HL-60 (cell line): ENCODE results near the gene ZNF10.

Experiments used
- DNase-seq, 2 experiments: peaks; one replicate each; pipeline ENCODE4 v3.0.0-alpha.2; 2010 to 2020; ENCODE audit warnings: low read depth in 1 of 2, low spot score in 1 of 2
- H3K27ac ChIP-seq: fragments of 250-450 bp; sonication (Bioruptor Pico); replicated peaks from 2 replicates; pipeline ENCODE4 v1.5.1; 2020; ENCODE audit warnings: mild to moderate bottlenecking, moderate library complexity
- H3K27me3 ChIP-seq: fragments of 250-450 bp; sonication (Bioruptor Pico); 2 replicates; pipeline ENCODE4 v1.5.1; 2021; ENCODE audit warnings: mild to moderate bottlenecking, moderate library complexity; ENCODE audit not compliant: insufficient read depth, poor library complexity, severe bottlenecking
- H3K4me3 ChIP-seq: replicated peaks from 2 replicates; pipeline ENCODE4 v1.5.1; 2011; ENCODE audit warnings: mild to moderate bottlenecking, control low read depth, low read length; ENCODE audit not compliant: insufficient read depth
- CTCF ChIP-seq: IDR thresholded peaks from one replicate; pipeline ENCODE4 v1.5.1; 2011; ENCODE audit warnings: low read length, control low read depth, inconsistent platforms; ENCODE audit not compliant: insufficient read depth
- GABPA ChIP-seq: IDR thresholded peaks from 2 replicates; pipeline ENCODE4 v1.6.1; 2012; ENCODE audit warnings: low read depth
- POLR2AphosphoS5 ChIP-seq: IDR thresholded peaks from 2 replicates; pipeline ENCODE4 v1.6.1; 2012; ENCODE audit warnings: low read depth
- REST ChIP-seq: IDR thresholded peaks from 2 replicates; pipeline ENCODE4 v1.6.1; 2012; ENCODE audit warnings: low read depth; ENCODE audit not compliant: insufficient replicate concordance
- SPI1 ChIP-seq: IDR thresholded peaks from 2 replicates; pipeline ENCODE4 v1.6.1; 2012; ENCODE audit warnings: low read depth, mild to moderate bottlenecking, borderline replicate concordance

ZNF10 gene

GRCh38 chr12:133105620-133106019 lies 24.8 kb upstream of the ZNF10 start:
- TF ChIP-seq GABPA, result no peak
- TF ChIP-seq REST, result no peak
- TF ChIP-seq POLR2AphosphoS5, result no peak
- no peak for TF ChIP-seq CTCF
- TF ChIP-seq SPI1, result no peak
- DNase-seq, result no peak
- Histone ChIP-seq H3K4me3 (no peak overlapping the region), H3K27me3 (no peaks in the 10 kb centered on the region), H3K27ac (no peak overlapping the region)

DNA sequence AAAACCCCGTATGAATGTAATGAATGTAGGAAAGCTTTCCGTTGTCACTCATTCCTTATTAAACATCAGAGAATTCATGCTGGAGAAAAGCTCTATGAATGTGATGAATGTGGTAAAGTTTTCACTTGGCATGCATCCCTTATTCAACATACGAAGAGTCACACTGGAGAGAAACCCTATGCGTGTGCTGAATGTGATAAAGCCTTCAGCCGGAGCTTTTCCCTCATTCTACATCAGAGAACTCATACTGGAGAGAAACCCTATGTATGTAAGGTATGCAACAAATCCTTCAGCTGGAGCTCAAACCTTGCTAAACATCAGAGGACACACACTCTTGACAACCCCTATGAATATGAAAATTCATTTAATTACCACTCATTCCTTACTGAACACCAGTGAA lies 24.2 kb upstream of the ZNF10 start:
- no peak overlapping the region for H3K27ac ChIP-seq
- TF ChIP-seq POLR2AphosphoS5 (peak; percentile 14; the same call in 1 of the 2 replicates), SPI1 (no peak)
- no peaks in the 10 kb centered on the region for H3K27me3 ChIP-seq
- no peak overlapping the region for H3K4me3 ChIP-seq
- no peak for DNase-seq

- Histone ChIP-seq H3K4me3 (no peak overlapping the region), H3K27ac (no peak overlapping the region), H3K27me3 (no peaks in the 10 kb centered on the region)
- TF ChIP-seq POLR2AphosphoS5, result no peak
- TF ChIP-seq CTCF, result no peak
- no peak for TF ChIP-seq GABPA
- TF ChIP-seq SPI1, result no peak
- TF ChIP-seq REST, result no peak
- no peak for DNase-seq
Measured at GRCh38 chr12:133107121-133107520, 23.3 kb upstream of the ZNF10 start.

- H3K27me3 ChIP-seq, result no peaks in the 10 kb centered on the region
- no peak for DNase-seq
- TF ChIP-seq CTCF (no peak), POLR2AphosphoS5 (no peak), GABPA (no peak), SPI1 (no peak), REST (no peak)
- H3K27ac ChIP-seq, result no peak overlapping the region
- H3K4me3 ChIP-seq, result no peak overlapping the region
Measured at GRCh38 chr12:133108150-133108549, 22.3 kb upstream of the ZNF10 start.
